Stimulated activated CD4-positive, alpha-beta T cell treated with anti-CD3 and anti-CD28 coated beads, Interleukin-4, amount 100 ng/mL, for 48 hours (primary cell): ENCODE data around the gene GPR161.
"Not testable (repeated sequence)": the region's sequence is repeated elsewhere in the genome, so short reads cannot be mapped to it uniquely, and the experiment has no call there.

Experiments used
- DNase-seq, 2 donors: peaks; one replicate each; pipeline ENCODE4 v3.0.0-alpha.2; 2020; ENCODE audit warnings: low read depth in 2 of 2

The GPR161 gene

DNA sequence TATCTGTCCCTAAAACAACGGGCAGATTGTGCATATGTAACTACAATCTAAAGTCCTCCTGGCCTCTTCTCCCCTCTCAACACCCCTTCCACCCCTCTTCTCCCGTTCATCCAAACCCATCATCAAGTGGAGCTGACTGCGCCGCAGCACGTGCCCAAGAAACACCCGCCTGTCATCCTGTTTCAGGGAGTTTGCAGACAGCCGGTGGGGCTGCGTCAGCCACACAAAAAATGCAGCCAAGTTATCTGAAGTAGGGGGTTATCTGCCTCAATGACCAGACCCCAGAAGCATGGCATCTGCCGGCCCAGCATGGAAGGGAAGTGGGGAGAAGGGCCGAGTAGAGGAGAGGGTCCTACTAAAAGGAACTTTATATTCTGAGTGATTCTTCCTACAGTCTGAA is 49.0 kb downstream of the GPR161 start:
- DNase-seq, result no peak

DNA sequence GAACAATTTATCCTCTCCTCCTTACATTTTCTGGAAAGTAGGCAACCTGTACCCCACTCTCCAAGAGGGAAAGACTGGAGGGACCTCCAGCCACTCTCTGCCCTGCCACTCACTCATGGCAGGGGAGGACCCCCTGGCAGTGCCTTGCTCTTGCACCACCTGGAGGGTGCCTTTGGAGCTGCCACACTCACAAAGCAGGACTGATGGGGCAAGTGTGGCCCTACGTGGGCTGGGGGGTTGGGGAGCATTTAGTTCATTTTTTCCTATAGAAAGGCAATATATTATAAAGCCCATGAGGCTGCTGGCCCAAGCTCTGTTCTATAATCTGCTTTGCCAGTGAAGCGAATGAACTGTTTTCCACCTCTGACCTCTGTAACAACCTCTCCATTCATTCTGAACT is 50.3 kb downstream of the GPR161 start:
- no peak for DNase-seq

DNA sequence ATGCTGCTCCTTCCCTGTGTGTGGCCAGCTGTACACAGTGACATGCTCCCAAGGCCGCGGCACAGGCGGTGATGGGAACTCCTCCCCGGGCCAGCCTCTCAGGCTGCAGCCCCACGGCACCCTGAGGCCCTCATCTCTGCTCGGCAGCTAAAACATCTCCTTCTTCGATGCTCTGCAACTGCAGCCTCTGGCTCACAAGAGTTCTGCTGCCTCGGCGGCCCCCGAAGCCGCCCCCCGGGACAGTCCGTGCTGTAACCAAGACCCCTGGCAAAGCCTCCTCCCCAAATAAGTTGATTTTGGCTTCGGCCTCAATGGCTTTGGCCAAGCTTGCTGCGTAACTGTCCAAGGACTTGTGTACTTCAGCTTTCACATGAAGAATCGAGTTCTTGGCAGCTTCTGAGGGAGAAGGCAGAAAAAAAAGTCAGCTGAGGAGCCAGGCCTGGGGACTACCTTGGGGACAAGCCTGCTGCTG is 51.3 kb downstream of the GPR161 start:
- DNase-seq, result no peak

DNA sequence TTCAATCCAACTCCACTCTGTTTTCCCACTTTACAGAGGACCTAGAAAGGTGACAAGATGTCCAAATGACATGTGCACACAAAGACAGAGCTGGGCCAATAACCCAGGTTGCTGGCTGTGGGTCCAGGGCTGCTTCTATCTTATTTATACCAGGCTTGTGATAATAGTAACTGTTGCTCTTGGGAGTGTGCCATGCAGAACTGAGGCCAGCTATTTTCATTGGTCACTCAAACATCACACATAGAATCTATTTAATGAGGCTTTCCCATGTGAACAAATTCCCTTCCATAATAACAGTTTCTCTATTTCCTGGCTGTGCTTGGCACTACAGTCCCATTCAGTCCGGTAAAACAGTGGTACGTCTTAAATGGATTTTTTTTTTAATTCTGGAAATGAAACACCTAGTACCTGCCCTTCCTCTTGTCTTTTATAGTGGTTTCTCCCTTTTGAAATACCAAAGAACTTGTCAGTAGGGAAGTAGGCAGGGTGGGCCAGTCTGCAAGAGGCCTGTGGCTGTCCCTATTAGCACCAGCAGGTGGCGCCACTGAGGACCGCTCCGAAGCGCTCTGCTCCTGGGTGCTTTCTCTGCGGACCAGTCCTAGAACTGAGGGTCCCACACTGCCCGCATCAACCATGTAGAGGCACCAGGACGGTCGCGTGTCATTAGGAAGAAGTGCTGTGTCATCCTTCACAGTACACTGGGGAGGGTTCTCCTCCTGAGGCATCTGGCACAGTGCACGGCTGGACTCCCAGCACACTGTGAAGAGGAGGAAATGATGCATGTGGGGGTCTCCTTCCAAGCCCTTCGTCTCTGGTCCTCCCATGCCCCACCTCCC is 52.1 kb downstream of the GPR161 start:
- peak; percentile 57 to 69 for DNase-seq

DNA sequence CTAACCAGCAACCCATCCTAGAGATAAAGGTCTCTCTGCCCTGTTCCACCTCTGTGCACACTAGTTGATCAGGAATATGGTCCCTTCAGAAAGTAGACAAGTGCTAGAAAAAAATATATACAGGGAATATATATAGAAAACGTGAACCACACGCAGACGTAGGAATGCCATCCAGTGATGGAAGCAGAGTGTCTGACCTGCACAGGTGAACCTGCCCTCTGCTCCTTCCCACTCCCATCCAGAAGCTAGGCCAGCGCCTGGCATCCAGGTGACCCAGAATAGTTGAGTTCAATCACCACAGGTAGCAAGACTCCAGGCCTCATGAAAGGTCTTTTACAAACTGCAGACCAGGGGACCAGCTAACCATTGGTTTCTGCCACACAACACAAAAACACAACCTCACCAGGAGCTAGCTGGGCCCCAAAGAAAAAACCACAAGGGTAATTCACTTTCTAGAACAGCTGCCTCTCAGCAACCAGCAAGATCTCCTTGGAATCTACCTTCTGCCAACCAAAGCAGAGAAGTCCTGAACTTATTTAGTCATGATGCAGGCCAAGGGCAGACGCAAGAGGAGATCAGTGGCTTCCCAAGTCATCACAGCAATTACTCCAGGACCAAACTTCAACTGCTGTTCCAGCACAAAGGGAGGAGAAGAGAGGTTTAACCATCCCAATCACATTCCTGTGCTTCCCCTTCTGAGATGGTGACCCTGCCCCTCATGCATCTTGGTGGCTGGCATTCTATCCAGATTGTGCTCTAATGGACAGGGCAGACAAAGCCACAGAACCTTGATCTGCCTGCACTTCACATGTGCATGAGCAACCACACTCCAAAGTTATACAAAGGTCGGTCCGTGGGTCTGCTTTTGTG is 53.0 kb downstream of the GPR161 start:
- no peak for DNase-seq

DNA sequence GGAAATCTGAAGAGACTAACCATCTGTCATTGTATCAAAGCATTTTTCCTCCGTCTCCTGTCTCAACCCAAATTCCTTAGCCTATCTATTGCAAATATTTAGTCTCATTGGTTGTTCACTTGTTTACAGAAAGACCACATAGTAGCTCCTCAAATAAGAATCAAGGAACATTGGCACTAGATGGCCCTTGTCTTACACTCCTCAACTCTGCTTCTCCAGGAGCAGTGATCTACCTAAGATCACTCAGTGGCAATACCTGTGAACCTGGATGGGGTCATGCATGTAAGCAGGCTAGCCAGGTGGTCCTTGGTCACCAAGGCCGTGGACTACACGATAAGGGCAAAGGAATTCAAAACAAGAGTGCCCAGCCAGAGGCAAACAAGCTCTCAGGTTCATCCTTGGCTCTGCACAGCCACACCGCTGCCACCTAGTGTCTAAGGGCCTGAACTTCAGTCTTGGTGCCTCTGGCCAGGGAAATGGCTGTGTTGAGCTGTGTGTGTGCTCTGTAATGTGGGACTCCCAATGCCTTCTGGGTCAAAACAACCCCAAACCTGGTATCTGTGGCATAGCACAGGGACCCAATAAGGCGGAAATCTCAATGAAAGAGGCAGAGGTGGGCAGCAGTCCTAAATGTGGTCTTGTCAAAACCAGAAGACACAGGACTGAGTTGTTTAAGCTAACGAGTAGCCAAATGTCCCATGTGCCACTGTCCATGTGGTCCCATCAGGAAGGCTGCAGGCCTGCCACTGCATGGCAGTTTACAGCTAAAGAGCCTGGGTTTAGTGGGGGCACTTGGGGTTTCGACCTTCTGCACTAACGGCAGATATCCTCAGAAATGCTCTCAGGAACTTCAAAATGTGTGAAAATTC is 54.5 kb downstream of the GPR161 start:
- peak; percentile 63 to 64 for DNase-seq

DNA sequence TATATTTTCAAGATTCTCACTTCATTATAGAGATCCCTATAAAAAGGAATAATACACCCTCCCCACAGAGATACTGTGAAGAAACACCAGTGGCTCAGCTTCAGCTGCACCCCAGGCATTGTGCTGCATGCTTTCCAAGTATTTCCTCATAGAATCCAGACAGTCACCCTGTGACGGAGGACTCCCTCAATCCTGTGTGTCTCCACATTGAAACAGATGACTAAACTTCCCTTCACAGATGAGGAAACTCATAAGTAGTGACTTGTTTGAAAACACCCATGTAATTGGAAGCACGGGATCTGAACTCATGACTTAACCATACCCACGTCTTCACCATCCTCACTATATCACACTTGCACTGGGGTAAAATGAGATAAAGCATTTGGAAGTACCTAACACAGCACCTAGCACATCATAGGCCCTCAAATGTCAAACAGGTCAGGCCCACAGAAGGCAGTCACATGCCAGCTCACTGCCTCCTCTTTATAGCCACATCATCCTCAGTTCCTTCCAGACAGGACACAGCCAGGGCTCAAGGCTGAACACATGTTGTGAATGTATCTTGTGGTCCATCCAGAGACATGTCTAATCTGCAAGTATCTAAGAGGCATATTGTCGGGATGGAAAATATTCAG is 55.2 kb downstream of the GPR161 start:
- no peak for DNase-seq

DNA sequence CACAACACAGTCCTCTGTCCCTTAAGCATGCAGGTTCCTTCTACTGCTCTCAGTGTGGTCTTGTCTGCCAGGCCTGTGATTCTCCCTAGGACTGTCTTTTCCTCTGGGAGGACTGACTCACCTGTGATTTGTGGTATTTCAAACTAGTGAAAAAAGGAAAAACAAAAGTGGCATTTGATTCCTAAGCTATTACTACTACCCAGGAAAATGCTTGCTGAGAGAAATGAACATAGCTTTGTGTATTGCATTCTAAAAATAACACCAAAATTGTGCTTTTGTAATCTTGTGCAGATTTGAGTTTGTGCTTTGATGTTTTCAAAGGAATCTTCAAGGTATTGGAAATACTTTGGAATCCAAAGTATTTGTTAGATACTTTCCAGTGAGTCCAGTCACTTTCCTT is 57.0 kb downstream of the GPR161 start:
- no peak for DNase-seq

DNA sequence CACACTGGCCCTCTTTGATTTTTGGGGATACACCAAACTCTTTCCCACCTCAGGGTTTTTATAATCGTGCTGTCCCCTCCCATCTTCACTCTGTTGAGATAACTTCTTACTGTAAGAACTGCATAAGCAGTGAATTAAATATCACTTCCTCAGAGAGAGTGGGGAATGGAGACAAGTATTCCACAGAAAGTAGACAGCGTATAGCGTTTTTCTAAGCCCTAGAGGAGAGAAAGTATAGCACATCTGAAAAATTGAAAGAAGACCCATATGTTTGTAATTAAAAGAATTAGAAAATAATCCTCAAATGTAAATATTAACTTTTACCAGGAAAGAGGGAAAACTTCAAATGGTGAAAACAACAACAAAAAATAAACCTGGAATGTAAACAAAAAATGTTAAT is 67.3 kb downstream of the GPR161 start:
- no peak for DNase-seq

DNA sequence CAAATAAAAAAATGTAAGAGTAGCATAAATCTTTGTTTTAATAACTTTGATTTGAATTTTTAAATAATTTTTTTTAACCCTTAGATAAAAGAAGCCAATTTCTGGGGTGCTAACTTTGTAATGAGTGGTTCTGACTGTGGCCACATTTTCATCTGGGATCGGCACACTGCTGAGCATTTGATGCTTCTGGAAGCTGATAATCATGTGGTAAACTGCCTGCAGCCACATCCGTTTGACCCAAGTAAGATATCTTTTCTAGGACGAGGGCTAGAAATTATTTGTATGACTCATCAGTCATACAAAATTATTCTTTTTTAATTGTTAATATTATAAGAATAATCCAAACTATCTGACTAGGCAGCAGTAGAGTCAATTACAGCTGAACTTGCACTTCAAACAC is 71.2 kb downstream of the GPR161 start:
- no peak for DNase-seq

DNA sequence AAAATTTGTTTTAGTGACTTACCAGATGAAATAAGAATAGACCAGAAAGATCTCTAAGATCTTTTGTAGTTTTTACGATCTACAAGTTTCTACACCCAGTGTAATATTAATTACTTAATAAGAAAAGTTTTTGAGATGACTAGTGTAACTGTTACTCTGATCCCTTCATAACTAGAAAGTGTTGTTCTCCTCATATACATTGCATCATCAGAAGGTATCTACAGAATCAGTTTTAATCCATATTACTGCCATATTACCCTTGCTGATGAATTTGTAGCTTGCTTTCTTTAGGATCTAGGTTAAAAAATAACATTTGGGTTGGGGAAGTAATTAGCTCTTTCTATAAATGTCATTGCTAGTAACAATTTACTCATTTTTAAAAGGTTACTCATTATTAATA is 72.5 kb downstream of the GPR161 start:
- DNase-seq, result no peak

DNA sequence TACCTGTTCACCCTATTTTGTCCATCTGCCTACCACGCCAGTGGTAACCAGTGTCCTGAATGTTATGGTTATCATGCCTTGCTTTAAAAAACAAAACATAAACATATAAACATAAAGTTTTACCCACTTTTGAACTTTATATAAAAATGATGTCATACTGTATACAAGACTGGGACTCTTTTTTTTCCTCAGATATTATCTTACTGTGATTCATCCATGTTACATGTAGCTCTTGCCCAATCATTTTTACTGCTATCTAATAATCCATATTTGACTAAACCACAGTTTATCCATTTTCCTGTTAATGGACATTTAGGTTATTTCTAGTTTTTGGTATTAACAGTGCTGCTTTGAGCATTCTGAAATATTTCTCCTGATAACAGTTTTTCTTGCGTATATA is 78.8 kb downstream of the GPR161 start:
- DNase-seq, result no peak

DNA sequence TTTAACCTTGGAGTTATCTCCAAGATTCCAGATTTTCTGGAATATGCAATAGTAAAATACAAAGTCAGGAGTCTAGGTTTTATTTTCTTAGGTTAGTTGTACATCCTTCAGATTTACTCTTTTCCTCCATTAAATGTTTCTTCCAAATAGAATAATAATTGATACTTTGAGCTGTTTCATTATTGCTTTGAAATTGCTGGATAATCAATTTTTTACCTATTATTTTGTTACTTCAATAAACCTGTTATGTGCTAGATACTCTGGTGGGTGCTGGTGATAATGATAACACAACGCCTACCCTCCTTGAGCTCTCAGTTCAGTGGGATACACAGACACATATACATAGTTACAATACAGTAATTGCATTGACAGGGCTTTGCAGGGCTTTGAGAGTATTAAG is 79.4 kb downstream of the GPR161 start:
- no peak for DNase-seq

DNA sequence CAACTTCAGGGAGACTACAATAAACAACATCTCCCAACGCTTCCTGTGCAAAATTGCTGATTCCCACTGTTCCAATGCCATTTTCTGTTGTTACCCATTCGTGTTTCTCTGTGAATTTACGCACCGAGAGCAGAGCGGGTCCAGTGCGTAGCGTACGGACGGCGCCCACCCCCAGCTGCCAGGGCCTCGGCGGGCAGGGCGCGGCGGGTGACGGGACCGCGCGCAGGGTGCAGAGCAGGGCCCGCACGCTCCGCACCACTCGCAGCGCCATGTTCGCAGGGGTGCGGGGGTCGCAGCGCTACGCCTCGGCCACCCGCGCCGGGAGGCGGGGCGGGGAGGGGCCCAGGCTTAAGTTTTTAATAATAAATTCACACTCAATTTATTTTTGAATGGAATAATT is 80.6 kb downstream of the GPR161 start:
- DNase-seq, result not testable (repeated sequence)

DNA sequence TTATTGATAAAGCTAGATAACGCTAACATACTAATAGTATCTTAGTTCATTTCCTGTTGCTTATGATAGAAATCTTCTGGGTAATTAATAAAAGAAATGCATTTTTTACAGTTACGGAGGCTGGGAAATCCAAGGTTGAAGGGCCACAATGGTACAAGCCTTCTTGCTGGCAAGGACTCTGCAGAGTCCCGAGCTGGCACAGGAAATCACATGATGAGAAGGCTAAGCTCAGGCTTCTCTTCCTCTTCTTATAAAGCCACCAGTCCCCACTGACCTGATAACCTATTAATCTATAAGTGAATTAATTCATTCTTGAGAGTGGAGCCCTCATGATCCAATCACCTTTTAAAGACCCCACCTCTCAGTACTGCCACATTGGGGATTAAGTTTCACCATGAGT is 82.6 kb downstream of the GPR161 start:
- DNase-seq, result no peak

DNA sequence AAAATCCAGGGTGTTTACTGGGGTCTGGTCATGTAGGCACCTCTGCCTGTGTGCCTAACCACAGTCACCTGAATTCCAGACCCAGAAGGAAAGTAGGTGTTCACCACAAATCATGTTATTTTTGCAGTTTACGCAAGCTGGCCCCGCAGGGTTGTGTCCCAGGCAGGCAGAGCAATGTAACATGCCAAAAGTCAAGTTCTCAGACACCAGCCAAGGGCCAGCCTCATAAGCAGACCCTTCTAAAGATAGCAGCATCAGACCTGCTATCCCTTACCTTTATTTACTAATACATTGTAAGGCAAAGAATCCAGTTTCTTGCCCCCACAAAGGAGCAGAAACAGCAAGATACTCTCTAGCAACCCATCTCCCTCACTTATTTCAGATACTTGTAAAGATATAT is 83.0 kb downstream of the GPR161 start:
- DNase-seq, result no peak

DNA sequence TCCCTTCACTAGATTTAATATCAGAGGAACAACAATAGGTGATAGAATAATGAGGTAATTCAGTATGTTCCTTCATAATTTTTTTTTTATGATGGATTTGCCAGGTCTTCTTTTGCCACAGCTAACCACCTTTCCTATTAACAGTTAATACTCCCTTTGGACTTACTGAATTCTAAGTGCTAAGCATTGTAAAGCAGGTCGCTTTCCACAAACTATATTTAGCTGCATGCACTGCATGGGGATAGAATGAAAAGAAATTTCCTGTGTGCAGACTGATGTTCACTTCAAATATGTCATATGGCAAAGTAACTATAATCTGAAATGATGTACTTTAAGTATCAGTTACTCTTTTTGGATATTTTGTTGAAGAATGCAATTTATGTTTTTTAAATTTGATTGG is 85.8 kb downstream of the GPR161 start:
- DNase-seq, result no peak

DNA sequence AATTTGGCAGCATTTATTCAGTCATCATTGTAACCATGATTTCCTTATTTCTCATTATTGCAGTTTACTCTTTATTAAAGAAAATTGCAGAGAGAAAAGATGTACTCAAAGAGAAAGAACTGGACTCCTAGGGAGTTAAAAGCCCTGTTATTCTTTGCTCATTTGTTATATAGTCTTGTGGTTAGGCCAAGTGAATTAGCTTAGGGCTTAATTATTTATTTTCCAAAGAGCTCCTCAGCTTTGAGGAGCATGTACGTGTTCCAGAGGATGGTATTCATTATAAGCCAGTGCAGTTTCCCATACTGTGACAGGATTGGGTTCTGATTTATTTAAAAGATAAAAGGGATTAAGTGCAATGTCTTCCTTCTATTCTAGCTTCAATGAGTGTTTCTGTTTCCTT is 86.4 kb downstream of the GPR161 start:
- no peak for DNase-seq

DNA sequence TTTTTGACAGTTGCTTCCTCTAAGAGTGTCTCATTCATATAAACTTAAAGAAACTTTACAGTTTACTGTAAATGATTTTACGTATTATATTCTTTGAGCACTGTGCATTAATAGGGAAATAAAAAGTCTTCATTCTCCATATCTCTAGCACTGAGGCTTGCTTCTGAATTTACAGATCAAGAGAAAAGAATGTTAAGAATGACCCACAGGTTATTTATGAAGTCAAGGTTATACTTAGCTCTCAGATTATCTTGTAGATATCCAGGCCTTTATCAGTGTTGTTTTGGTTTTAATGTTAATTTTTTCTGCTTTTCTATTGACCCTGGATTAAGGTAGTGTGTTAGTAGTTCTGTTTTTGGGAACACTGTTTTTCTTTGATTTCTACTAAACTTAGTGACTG is 91.4 kb downstream of the GPR161 start:
- DNase-seq, result no peak

DNA sequence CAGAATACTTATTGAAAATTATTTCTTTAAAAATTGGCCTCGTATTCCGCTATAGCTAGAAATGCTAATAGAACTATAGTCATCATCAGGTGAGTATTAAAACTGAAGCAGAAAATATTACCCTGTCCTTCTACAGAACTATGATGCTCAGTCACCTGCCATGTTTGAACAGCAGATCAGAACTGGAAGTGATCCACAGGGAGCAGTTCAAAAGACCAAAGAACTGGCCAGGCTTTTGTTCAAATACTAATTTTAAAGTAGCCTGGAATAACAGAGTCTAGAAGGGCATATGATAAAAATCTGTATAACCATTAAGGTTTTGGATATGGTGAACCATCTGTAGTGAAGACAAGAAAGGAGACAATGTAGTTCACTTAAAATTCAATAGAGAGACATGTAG is 94.4 kb downstream of the GPR161 start:
- DNase-seq, result no peak

DNA sequence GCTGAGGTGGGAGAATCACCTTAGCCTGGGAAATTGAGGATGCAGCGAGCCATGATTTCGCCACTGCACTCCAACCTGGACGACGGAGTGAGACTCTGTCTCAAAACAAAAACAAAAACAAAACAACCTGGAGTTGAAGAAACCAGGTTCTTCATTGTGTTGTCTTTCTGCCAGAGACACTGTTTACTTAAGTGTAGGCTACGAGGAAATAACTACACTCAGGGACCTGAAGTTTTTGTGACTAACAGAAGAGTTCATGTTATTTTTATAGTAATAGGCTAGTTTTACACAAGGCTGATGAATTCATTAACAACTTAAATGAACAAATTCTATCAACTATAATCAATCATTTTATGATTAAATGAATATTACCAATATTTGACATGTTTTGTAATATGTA is 101.4 kb downstream of the GPR161 start:
- no peak for DNase-seq

DNA sequence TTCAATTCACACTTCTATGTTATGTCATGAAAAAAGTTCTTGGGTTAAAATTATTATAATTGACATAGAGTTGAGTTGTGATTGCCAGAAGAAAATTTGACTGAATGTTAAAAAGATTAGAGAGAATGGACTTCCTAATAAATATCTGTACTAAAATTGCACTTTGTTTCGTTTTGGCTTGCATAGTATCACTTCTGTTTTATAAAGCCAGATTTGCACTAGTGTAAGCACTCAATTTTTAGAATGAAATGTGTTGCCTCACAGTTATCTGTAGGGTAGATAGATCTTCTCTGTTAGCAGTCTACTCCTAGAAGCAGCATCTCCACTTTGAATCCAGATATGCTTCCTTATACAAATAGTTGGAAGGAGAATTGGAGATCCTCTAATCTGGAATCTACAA is 104.7 kb downstream of the GPR161 start:
- no peak for DNase-seq
